Prostate gland (tissue), 2 donors: ENCODE data around the gene NOS1AP.

Source experiments
- CTCF ChIP-seq, 4 experiments: fragments of 200-600 bp in 2 of 4; fragments of 450-650 bp in 2 of 4; sonication (generic) in 2 of 4; IDR thresholded peaks; 1 replicate in 3 of 4; 2 replicates in 1 of 4; pipeline ENCODE4 v1.5.1; 2016 to 2019; ENCODE audit warnings: antibody characterized with exemption in 4 of 4, mild to moderate bottlenecking in 2 of 4, moderate library complexity in 2 of 4
- POLR2A ChIP-seq: fragments of 450-650 bp; IDR thresholded peaks from one replicate; pipeline ENCODE4 v1.6.1; 2016; ENCODE audit warnings: antibody characterized with exemption, mild to moderate bottlenecking
- POLR2AphosphoS5 ChIP-seq: sonication (generic); formaldehyde crosslinking; IDR thresholded peaks from one replicate; pipeline ENCODE4 v1.6.1; 2017; ENCODE audit warnings: antibody characterized with exemption

GRCh38 chr1:162389021-162389818, 319.7 kb downstream of the NOS1AP start:
- TF ChIP-seq POLR2AphosphoS5: no peak
- TF ChIP-seq CTCF (IDR thresholded peaks at IDR 0.05): no peak
- no peak for TF ChIP-seq POLR2A
